HG03066 (cell line): ENCODE results near the gene ANKRD61.
"Not testable (repeated sequence)": the region's sequence is repeated elsewhere in the genome, so short reads cannot be mapped to it uniquely, and the experiment has no call there.

Source experiments
- ATAC-seq: cut with Tn5 transposase; IDR thresholded peaks from one replicate; pipeline ENCODE4 v1.9.1; 2021; ENCODE audit warnings: low read depth; ENCODE audit not compliant: unreplicated experiment

ANKRD61 gene

DNA sequence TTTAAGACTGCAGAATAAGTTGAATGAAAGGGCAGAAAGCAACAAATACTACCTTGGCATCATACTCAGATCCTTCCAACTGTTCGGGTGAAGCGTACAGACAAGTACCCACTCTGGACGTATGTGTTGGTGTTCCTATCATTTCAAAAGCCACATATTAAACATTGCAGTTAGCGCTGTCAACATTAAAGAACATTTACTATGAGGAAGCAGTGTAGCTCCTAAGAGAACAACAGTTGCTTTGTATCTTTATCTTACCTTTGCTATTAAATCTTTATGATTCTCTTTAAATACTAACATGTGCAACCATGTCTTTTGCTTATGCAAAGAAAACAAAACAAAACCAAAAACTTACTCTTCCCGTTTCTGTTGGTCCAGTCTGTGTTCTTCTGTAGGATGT is 2.6 kb upstream of the ANKRD61 start:
- no peak for ATAC-seq

DNA sequence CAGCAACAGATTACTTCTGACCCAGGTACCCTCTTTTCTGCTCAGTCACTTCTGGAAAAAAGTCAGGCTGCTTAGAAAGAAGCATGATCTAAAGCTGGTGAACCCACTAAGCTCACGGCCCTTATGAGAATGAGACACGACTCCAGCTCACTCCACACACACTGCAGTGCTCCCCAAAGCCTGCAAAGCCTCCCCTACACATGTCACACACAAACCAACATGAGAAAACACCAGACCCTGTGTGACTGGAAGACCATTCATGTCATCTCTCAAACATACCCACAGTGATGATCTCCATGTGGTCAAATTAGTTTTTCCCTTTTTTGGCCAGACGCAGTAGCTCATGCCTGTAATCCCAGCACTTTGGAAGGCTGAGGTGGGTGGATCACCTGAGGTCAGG is 391 bp downstream of the ANKRD61 start:
- ATAC-seq, result no peak

- ATAC-seq, result no peak
These were observed 991 bp downstream of the ANKRD61 start for GRCh38 chr7:6032167-6032566.

DNA sequence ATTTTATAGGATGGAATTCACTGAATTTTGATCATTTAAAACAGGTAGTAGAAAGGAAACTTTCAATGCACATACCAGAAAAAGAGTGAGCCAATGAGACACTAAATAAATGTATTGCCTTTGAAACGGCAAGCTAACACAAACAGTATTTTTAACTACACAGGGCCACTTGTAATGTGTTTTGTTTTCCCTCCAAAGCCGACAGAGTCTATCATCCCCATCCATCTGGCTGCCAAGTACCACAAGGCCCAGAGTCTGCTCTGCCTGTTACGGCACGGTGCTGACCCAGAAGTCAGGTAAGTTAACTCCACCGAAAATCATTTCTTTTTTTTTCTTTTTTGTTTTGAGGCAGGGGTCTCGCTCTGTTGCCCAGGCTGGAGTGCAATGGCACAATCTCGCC is 1.5 kb downstream of the ANKRD61 start:
- no peak for ATAC-seq

DNA sequence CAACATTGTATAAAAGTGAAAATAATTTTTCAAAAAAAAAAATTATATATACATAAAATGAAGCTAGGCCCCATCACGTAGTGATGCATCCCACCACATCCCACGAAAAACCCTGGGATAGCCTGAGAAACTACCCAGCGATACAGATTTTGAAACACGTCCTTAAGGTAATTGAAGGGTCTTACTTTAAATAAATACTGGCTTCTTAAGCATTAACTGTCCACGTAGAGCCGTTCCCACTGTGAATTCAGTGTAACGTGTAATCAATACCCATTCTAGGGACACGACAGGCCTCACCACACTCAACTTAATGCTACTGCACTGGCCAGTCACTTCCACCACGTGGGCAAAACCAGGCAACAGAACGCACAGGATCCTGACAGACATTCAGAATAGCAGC is 4.0 kb downstream of the ANKRD61 start:
- ATAC-seq, result no peak

GRCh38 chr7:6035686-6036085 is 4.5 kb downstream of the ANKRD61 start:
- ATAC-seq, result no peak

DNA sequence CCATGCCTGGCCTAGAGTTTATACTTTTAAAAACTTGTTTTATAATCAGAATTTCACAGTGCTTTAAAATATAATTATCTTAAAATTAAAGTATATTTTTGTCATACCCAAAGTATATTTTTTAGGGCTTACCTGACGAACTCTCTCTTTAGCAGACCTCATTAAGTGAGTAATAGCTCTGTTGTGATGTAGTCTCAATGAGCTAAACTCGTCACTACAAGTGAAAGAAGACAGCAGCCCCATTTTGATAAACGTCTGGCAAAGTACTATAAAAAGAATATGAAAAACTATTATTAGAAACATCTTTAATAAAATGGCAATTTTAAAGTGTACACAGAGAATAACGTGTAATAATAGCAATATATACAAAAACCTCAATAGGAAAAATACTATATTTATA is 18.6 kb downstream of the ANKRD61 start:
- no peak for ATAC-seq

GRCh38 chr7:6051185-6051584 is 20.0 kb downstream of the ANKRD61 start:
- ATAC-seq, result not testable (repeated sequence)

DNA sequence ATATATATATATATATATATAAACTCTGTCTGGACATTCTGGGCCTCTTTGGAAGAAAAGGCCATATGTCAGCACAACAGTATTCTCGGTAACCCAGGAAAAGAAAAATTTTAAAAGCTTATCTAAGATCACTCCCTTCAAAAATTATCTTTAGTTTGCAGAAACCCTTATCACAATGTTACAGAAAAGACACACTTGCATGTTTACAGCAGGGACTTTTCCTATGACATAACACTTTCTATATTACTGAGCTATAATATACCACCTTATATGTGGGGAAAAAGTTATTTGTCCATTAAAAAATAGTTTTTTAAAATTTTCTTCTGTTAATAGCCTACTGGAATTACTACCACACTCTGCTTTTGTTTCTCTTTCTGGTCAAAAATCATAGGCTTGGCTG is 25.4 kb downstream of the ANKRD61 start:
- ATAC-seq, result no peak

- ATAC-seq, result no peak
These were observed 26.3 kb downstream of the ANKRD61 start for GRCh38 chr7:6057316-6058129.

- not testable (repeated sequence) for ATAC-seq
These were observed 28.8 kb downstream of the ANKRD61 start for GRCh38 chr7:6059941-6060340.

GRCh38 chr7:6071406-6071805 is 40.2 kb downstream of the ANKRD61 start:
- ATAC-seq, result no peak

- ATAC-seq, result no peak
These were observed 43.6 kb downstream of the ANKRD61 start for GRCh38 chr7:6074612-6075380.

GRCh38 chr7:6078548-6078947 is 47.4 kb downstream of the ANKRD61 start:
- ATAC-seq, result no peak

DNA sequence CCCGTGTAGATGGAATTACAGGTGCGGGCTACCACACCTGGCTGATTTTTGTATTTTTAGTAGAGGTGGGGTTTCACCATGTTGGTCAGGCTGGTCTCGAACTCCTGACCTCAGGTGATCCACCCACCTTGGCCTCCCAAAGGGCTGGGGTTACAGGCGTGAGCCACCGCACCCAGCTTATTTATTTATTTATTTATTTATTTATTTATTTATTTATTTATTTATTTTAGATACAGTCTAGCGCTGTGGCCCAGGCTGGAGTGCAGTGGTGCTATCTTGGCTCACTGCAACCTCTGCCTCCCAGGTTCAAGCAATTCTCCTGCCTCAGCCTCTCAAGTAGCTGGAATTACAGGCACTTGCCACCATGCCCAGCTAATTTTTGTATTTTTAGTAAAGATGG is 51.9 kb downstream of the ANKRD61 start:
- not testable (repeated sequence) for ATAC-seq
